Smooth muscle cell (in vitro differentiated cells): ENCODE results near the gene TBC1D8. TPM values are rescaled to one million over a fixed set of nuclear protein-coding genes. Genes with fewer than 3 reads are reported as not detected.

ENCODE experiments used
- DNase-seq: peaks from one replicate; lab custom pipeline; 2025; ENCODE audit not compliant: unreplicated experiment; lab: John Stamatoyannopoulos, UW
- H2AFZ ChIP-seq: fragments of 200-600 bp; sonication (generic); 2 replicates; pipeline ENCODE4 v1.6.0; 2016; ENCODE audit warnings: antibody characterized with exemption, low read depth, mild to moderate bottlenecking
- H3F3A ChIP-seq: fragments of 200-600 bp; sonication (generic); 2 replicates; pipeline ENCODE4 v1.6.0; 2017; ENCODE audit warnings: antibody characterized with exemption, low read depth
- H3K27ac ChIP-seq: fragments of 200-600 bp; sonication (generic); 2 replicates; pipeline ENCODE4 v1.5.1; 2016; ENCODE audit warnings: low read depth, mild to moderate bottlenecking
- H3K27me3 ChIP-seq: fragments of 200-600 bp; sonication (generic); 2 replicates; pipeline ENCODE4 v1.6.1; 2016; ENCODE audit warnings: low read depth, mild to moderate bottlenecking
- H3K36me3 ChIP-seq: fragments of 200-600 bp; sonication (generic); 2 replicates; pipeline ENCODE4 v1.5.1; 2016; ENCODE audit warnings: low read depth
- H3K4me1 ChIP-seq: fragments of 200-600 bp; sonication (generic); 2 replicates; pipeline ENCODE4 v1.5.1; 2016; ENCODE audit warnings: low read depth
- H3K4me2 ChIP-seq: fragments of 200-600 bp; sonication (generic); 2 replicates; pipeline ENCODE4 v1.6.0; 2016; ENCODE audit warnings: mild to moderate bottlenecking
- H3K4me3 ChIP-seq: fragments of 200-600 bp; sonication (generic); 2 replicates; pipeline ENCODE4 v1.5.1; 2016; ENCODE audit warnings: mild to moderate bottlenecking
- H3K79me2 ChIP-seq: fragments of 200-600 bp; sonication (generic); 2 replicates; pipeline ENCODE4 v1.6.0; 2016; ENCODE audit warnings: low read depth, mild to moderate bottlenecking
- H3K9ac ChIP-seq: fragments of 200-600 bp; sonication (generic); 2 replicates; pipeline ENCODE4 v1.6.0; 2016; ENCODE audit warnings: low read depth
- H3K9me3 ChIP-seq: fragments of 200-600 bp; sonication (generic); replicated peaks from 2 replicates; pipeline ENCODE4 v1.5.1; 2016; ENCODE audit warnings: low read depth
- H4K20me1 ChIP-seq: fragments of 200-600 bp; sonication (generic); 2 replicates; pipeline ENCODE4 v1.6.0; 2016; ENCODE audit warnings: low read depth
- CTCF ChIP-seq: fragments of 200-600 bp; sonication (generic); IDR thresholded peaks from 2 replicates; pipeline ENCODE4 v1.5.1; 2017; ENCODE audit warnings: borderline replicate concordance, mild to moderate bottlenecking, antibody characterized with exemption; ENCODE audit not compliant: insufficient read depth, poor library complexity, severe bottlenecking
- WGBS: methylation state at CpG from one replicate; pipeline ENCODE4 v1.1.7; 2016; ENCODE audit warnings: low lambda C conversion rate; 5-methylcytosine and 5-hydroxymethylcytosine counted together
- polyA plus RNA-seq: library from polyadenylated mRNA; unstranded; fragments of >200 nt; fragmentation: Nextera tagmentation; extraction: Ambion mirVana; gene quantifications from 2 replicates; pipeline ENCODE4 v1.2.1, GENCODE V29; 2016
- total RNA-seq: library from RNA; depleted of rRNA; stranded (reverse); fragments of >200 nt; gene quantifications from 2 replicates; pipeline ENCODE4 v1.2.3, GENCODE V29; 2014

Gene TBC1D8
- total and polyA plus RNA-seq, 2 experiments from 2014 or later, result 0.89 to 15.1 TPM

- no peak overlapping the region for H3K9ac ChIP-seq
- 92% methylated on average over 4 of the region's 4 CpGs for WGBS
- H3K36me3 ChIP-seq, result no peaks in the 10 kb centered on the region
- no peak for TF ChIP-seq CTCF
- H3K9me3 ChIP-seq, result no peaks in the 10 kb centered on the region
- no peak overlapping the region for H3K4me3 ChIP-seq
- no peaks in the 10 kb centered on the region for H4K20me1 ChIP-seq
- H2AFZ ChIP-seq, result no peak overlapping the region
- H3K27ac ChIP-seq, result no peak overlapping the region
- no peaks in the 10 kb centered on the region for H3K27me3 ChIP-seq
- H3K4me2 ChIP-seq, result no peak overlapping the region
- no peak for DNase-seq
- H3K79me2 ChIP-seq, result no peaks in the 10 kb centered on the region
- H3F3A ChIP-seq, result no peaks in the 10 kb centered on the region
- no peaks in the 10 kb centered on the region for H3K4me1 ChIP-seq
These were observed 11.7 kb downstream of the TBC1D8 start for GRCh38 chr2:101139495-101139894.

GRCh38 chr2:101135412-101136296, 15.5 kb downstream of the TBC1D8 start:
- no peaks in the 10 kb centered on the region for H3K4me1 ChIP-seq
- no peak overlapping the region for H2AFZ ChIP-seq
- 88% methylated on average over 9 of the region's 9 CpGs for WGBS
- H4K20me1 ChIP-seq, result no peaks in the 10 kb centered on the region
- DNase-seq, result no peak
- no peaks in the 10 kb centered on the region for H3K36me3 ChIP-seq
- no peaks in the 10 kb centered on the region for H3K79me2 ChIP-seq
- no peaks in the 10 kb centered on the region for H3K9me3 ChIP-seq
- H3K9ac ChIP-seq, result no peak overlapping the region
- H3K4me3 ChIP-seq, result no peak overlapping the region
- TF ChIP-seq CTCF, result no peak
- no peak overlapping the region for H3K4me2 ChIP-seq
- no peaks in the 10 kb centered on the region for H3F3A ChIP-seq
- no peak overlapping the region for H3K27ac ChIP-seq
- no peaks in the 10 kb centered on the region for H3K27me3 ChIP-seq

- Histone ChIP-seq H3K4me2 (no peak overlapping the region), H3K79me2 (no peaks in the 10 kb centered on the region), H3K36me3 (no peaks in the 10 kb centered on the region), H3K4me1 (no peaks in the 10 kb centered on the region), H3K9me3 (no peaks in the 10 kb centered on the region), H4K20me1 (no peaks in the 10 kb centered on the region), H3K4me3 (no peak overlapping the region), H3K9ac (no peak overlapping the region), H2AFZ (no peak overlapping the region), H3K27me3 (no peaks in the 10 kb centered on the region), H3F3A (no peaks in the 10 kb centered on the region), H3K27ac (no peak overlapping the region)
- no peak for TF ChIP-seq CTCF
- 100% methylated on average over 2 of the region's 2 CpGs for WGBS
- DNase-seq, result no peak
These were observed 17.6 kb downstream of the TBC1D8 start for GRCh38 chr2:101133492-101134100.

- Histone ChIP-seq H2AFZ (no peak overlapping the region), H3K36me3 (no peaks in the 10 kb centered on the region), H3K4me1 (no peaks in the 10 kb centered on the region), H3K9ac (no peak overlapping the region), H3K9me3 (no peaks in the 10 kb centered on the region), H3K4me2 (no peak overlapping the region), H3K79me2 (no peaks in the 10 kb centered on the region), H3K27me3 (no peaks in the 10 kb centered on the region), H3K27ac (no peak overlapping the region), H4K20me1 (no peaks in the 10 kb centered on the region), H3F3A (no peaks in the 10 kb centered on the region), H3K4me3 (no peak overlapping the region)
- DNase-seq, result no peak
- WGBS, result 90% methylated on average over 2 of the region's 2 CpGs
- no peak for TF ChIP-seq CTCF
These were observed 19.0 kb downstream of the TBC1D8 start for GRCh38 chr2:101132202-101132601.
